Pancreas (tissue), 10 donors: ENCODE results near the gene PRSS27. TPM values are rescaled to one million over a fixed set of nuclear protein-coding genes. Genes with fewer than 3 reads are reported as not detected.
A peak's percentile ranks its signal among the peaks of the same experiment; 100 is the strongest.

Source experiments
- ATAC-seq, 4 donors: fragments of 200-7000 bp; cut with Tn5 transposase; one replicate each; pipeline versions ENCODE4 v1.8.0 to v1.9.1; 2020; ENCODE audit warnings: mild to moderate bottlenecking in 4 of 4, moderate library complexity in 4 of 4
- DNase-seq, 6 donors: peaks; one replicate each; pipeline ENCODE4 v3.0.0-alpha.2; 2020
- FAIRE-seq: peaks from 2 replicates; lab custom pipeline; 2012; peaks lifted over from hg19 to GRCh38; lab: Jason Lieb, UNC
- H3K27ac ChIP-seq, 4 donors: fragments of 200-600 bp; sonication (generic); 1 replicate in 3 of 4; 2 replicates in 1 of 4; pipeline versions ENCODE4 v1.5.0 to v1.8.0; 2020
- H3K27me3 ChIP-seq, 4 donors: fragments of 200-600 bp; one replicate each; pipeline ENCODE4 v1.8.0; 2021
- H3K36me3 ChIP-seq, 3 donors: fragments of 200-600 bp; sonication (generic) in 1 of 3; one replicate each; pipeline versions ENCODE4 v1.5.0 to v1.8.0; 2020 to 2021
- H3K4me1 ChIP-seq, 3 donors: fragments of 200-600 bp; one replicate each; pipeline ENCODE4 v1.8.0; 2021
- H3K4me3 ChIP-seq, 4 donors: fragments of 200-600 bp; sonication (generic) in 2 of 4; one replicate each; pipeline versions ENCODE4 v1.5.0 to v1.8.0; 2020 to 2021
- H3K9me3 ChIP-seq, 4 donors: fragments of 200-600 bp; one replicate each; pipeline ENCODE4 v1.8.0; 2021
- WGBS, 2 donors: extraction: QIAGEN DNeasy Blood & Tissue Kit; methylation state at CpG; one replicate each; pipeline ENCODE4 v1.1.7; 2013; 5-methylcytosine and 5-hydroxymethylcytosine counted together
- intact Hi-C, 3 donors: fragments of 100-400 bp; cut with DNase I; formaldehyde crosslinking; loops; one replicate each; pipeline versions ENCODE4 v1.11.1 to v1.14.2; 2022
- polyA plus RNA-seq, 2 donors: library from polyadenylated mRNA; stranded (reverse); fragments of 200-250 nt; gene quantifications; one replicate each; pipeline ENCODE4 v1.2.3, GENCODE V29; 2013
- total RNA-seq, 6 donors: library from RNA; stranded (reverse); fragmentation: NEBNext Ultra II Directional in 4 of 6; extraction: Animal tissue kit (Norgen Biotek cat#: 25700) in 4 of 6; gene quantifications; one replicate each; pipeline versions ENCODE4 v1.2.1 to v1.2.4, GENCODE V29; 2021 to 2023
- TF ChIP-seq, protein P1 (sequence below), 4 donors: fragments of 200-600 bp; sonication (generic) in 3 of 4; IDR thresholded peaks; one replicate each; pipeline versions ENCODE4 v1.5.0 to v1.8.0; 2021; ENCODE audit warnings: antibody characterized with exemption in 4 of 4
- donor health status: healthy with polysubstance abuse.
- donor health status: DM: no; HTN: no; CAD: no; lungs with moderate emphysema.
- donor health status: DM: no; HTN: no; CAD: no.
- donor health status: control.
- donor health status: control.
- donor health status: Bipolar disorder and iron deficiency.
- donor health status: DM: yes; HTN: yes; CAD: no.
- donor health status: DM: no; HTN: no; CAD: no.
- donor health status: DM: no; HTN: no; CAD: no.
- donor health status: DM: yes; HTN: yes; CAD: no.

PRSS27 gene
- total and polyA plus RNA-seq, 8 donors, result 0.22 to 2.1 (median 0.56) TPM

DNA sequence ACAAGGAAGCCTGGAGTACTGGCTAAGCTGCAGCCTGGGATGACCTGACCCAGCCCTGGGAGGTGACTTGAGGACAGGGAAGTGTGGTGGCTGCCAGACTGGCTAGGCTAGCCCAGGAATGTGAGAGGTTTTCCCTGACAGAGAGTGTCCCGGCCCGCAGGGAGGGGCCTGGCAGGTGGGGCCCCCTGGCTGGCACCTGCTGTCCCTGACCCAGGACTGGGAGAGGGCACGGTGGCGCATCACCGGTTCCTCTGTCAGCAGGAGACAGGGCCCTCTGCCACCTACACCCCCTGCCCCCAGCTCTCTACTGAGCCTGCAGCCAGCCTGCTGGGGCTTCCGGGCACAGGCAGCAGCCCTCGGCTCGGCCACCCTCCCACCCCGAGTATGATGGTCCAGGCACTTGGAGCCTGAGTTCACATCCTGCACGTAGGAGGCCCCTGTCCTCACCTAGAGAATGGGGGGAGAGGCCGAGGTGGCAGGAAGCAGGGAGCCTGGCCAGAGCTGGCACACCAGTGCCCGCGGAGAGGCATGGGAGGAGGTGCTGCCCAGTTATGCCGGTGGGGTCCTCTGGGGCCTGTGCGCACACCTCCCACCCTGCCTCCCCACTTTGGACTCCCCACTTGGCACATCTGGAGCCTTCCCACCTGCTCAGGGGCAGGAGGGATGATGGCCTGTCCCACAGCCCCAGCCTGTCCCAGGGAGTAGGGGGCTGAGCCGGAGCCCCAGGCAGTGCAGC, 528 bp downstream of the PRSS27 start:
- ATAC-seq (peak in 1 of 4 donors; percentile 7), DNase-seq (peak in 4 of 6 donors; percentile 33 to 75 (median 50)), FAIRE-seq (no peak)
- Histone ChIP-seq H3K4me3 (no peak overlapping the region), H3K4me1 (peaks cover 0 to 12% (median 0%) of the 10 kb centered on the region in 3 donors), H3K27ac (no peak overlapping the region), H3K27me3 (no peaks in the 10 kb centered on the region), H3K9me3 (no peaks in the 10 kb centered on the region), H3K36me3 (no peaks in the 10 kb centered on the region)
- WGBS, 2 donors, result 55 to 69% methylated on average over 16 of the region's 16 CpGs
- intact Hi-C loops, result no loop called here
- TF ChIP-seq, protein P1, sequence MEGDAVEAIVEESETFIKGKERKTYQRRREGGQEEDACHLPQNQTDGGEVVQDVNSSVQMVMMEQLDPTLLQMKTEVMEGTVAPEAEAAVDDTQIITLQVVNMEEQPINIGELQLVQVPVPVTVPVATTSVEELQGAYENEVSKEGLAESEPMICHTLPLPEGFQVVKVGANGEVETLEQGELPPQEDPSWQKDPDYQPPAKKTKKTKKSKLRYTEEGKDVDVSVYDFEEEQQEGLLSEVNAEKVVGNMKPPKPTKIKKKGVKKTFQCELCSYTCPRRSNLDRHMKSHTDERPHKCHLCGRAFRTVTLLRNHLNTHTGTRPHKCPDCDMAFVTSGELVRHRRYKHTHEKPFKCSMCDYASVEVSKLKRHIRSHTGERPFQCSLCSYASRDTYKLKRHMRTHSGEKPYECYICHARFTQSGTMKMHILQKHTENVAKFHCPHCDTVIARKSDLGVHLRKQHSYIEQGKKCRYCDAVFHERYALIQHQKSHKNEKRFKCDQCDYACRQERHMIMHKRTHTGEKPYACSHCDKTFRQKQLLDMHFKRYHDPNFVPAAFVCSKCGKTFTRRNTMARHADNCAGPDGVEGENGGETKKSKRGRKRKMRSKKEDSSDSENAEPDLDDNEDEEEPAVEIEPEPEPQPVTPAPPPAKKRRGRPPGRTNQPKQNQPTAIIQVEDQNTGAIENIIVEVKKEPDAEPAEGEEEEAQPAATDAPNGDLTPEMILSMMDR (IDR thresholded peaks at IDR 0.05), result no peak

DNA sequence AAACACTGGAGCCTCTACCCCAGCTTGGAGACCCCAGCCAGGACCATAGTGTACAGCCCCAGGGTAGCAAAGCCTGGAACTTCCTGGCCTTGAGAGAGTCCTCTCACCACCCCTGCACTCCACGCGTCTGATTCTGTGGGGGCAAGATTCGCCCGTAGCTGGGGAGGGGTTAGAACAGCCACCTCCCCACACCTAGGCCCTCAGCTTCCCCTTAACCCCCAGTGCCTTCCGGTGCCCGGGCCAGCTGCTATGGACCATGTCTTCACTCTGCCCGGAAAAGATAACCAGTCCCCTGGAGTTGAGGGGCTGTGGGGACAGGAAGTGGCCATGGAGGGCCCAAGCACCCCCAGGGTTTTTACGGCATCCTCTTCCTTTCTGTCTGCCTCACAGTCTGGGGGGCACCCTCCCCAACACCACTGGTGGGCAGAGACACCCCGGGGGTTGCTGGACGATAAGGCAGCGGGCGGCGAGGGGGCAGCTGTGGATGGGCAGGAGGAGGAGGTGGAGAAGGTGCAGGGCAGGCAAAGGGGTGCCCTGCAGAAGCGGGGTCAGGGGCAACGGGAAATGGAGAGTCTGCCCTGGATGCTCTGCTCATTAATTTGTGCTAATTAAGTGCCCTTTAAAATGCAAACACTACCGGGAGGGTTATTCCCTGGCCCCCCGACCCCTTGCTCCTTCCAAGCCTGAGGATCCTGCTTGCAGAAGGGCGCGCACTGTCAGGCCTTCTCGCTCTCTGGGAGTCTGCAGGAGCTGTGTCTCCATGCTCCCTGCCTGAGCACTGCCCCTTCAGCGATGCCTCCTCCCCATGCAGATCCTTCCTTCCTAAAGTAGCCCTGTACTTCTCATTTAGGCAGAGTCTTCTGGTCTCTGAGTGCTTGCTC, 2.4 kb downstream of the PRSS27 start:
- Histone ChIP-seq H3K27ac (no peak overlapping the region), H3K36me3 (no peaks in the 10 kb centered on the region), H3K27me3 (no peaks in the 10 kb centered on the region), H3K4me3 (no peak overlapping the region), H3K4me1 (peaks cover 0 to 12% (median 0%) of the 10 kb centered on the region in 3 donors), H3K9me3 (no peaks in the 10 kb centered on the region)
- WGBS, 2 donors, result 83 to 84% methylated on average over 19 to 21 of the region's 21 CpGs
- no peak for FAIRE-seq
- no peak for ATAC-seq
- intact Hi-C loops, result no loop called here
- peak in 1 of 6 donors; percentile 50 for DNase-seq
- TF ChIP-seq, protein P1 (IDR thresholded peaks at IDR 0.05), result no peak

DNA sequence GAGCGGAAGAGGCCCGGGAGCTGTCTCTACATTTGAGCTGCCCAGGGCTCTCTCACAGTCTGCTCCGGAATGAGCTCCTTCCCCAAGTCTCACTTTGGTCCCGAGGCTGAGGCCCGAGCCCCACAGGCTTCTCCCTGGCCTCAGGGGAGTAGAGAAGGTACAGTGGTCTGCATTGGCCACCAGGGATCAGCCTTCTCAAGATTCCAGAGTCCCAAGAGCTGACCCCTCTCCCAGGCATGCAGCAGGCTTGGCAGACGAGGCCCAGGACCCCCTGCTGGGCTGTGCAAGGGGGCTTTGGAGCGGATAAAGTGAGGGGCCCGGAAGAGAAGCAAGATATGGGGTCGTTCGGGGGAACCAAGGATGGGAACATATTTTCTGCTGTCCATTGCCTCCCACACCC, 3.1 kb downstream of the PRSS27 start:
- DNase-seq, result no peak
- no peak overlapping the region for H3K4me3 ChIP-seq
- peaks cover 0 to 12% (median 0%) of the 10 kb centered on the region in 3 donors for H3K4me1 ChIP-seq
- intact Hi-C loops, result no loop called here
- no peaks in the 10 kb centered on the region for H3K9me3 ChIP-seq
- TF ChIP-seq, protein P1 (IDR thresholded peaks at IDR 0.05), result no peak
- ATAC-seq, result no peak
- H3K36me3 ChIP-seq, result no peaks in the 10 kb centered on the region
- H3K27ac ChIP-seq, result no peak overlapping the region
- H3K27me3 ChIP-seq, result no peaks in the 10 kb centered on the region
- 78 to 87% methylated on average over 10 of the region's 10 CpGs for WGBS, 2 donors
- FAIRE-seq, result no peak

DNA sequence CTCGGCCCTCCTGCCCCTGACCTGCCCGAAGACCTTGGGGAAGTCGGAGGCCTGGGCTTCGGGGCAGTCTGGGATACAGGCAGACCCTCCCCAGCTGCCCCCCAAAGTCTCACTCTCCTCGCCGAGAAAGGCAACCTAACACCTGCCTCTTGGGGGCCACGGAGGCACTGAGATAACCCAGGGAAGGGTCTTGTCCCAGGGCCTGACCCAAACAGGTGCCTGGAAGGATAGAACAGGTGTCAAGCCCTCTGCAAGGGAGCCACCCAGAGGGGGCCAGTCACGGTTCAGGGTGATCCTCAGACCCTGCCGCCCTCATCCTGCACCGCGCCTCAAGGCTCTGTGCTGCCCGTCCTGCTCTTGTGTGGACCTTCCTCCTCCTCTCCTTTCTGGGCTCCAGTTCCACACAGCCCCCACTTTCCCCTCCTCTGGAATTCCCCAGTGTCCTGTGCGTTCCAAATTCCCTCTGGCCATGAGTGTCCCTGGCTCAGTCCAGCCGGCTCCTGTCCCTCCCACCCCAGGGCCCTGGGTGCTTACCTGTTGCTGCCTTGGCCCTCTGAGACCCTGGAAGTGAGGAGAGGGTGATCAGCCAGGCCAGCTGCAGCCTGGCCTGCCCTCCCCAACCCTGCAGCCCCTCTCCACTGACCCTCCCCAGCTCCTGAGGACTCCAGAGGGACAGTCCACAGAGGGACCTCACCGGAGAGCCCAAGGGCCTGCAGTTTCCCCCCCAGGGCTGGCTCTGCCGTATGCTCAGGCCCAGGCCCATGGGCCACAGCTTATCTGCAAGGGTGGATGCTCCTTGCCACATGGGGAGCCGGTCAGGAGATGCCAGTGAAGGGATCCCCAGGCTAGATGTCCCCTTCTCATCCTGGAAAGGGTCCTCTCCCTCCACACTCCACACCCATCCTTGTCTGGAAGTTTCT, 3.8 kb downstream of the PRSS27 start:
- H3K36me3 ChIP-seq, result no peaks in the 10 kb centered on the region
- peak in 1 of 6 donors; percentile 55 for DNase-seq
- H3K4me3 ChIP-seq, result peak overlapping the region in 1 of 4 donors; percentile 8
- no peaks in the 10 kb centered on the region for H3K27me3 ChIP-seq
- peaks cover 0 to 12% (median 0%) of the 10 kb centered on the region in 3 donors for H3K4me1 ChIP-seq
- H3K9me3 ChIP-seq, result no peaks in the 10 kb centered on the region
- 52 to 57% methylated on average over 17 of the region's 17 CpGs for WGBS, 2 donors
- intact Hi-C loops, result no loop called here
- TF ChIP-seq, protein P1 (IDR thresholded peaks at IDR 0.05), result no peak
- FAIRE-seq, result no peak
- H3K27ac ChIP-seq, result no peak overlapping the region
- no peak for ATAC-seq
